EH (cell line): ENCODE data around the gene PEPD.

Experiments used
- DNase-seq: peaks from one replicate; pipeline ENCODE4 v3.0.0-alpha.2; 2015; ENCODE audit warnings: low read depth

PEPD gene

GRCh38 chr19:33381101-33381500, 140.5 kb downstream of the PEPD start:
- no peak for DNase-seq

- no peak for DNase-seq
Measured at GRCh38 chr19:33379151-33379829, 142.3 kb downstream of the PEPD start.

DNA sequence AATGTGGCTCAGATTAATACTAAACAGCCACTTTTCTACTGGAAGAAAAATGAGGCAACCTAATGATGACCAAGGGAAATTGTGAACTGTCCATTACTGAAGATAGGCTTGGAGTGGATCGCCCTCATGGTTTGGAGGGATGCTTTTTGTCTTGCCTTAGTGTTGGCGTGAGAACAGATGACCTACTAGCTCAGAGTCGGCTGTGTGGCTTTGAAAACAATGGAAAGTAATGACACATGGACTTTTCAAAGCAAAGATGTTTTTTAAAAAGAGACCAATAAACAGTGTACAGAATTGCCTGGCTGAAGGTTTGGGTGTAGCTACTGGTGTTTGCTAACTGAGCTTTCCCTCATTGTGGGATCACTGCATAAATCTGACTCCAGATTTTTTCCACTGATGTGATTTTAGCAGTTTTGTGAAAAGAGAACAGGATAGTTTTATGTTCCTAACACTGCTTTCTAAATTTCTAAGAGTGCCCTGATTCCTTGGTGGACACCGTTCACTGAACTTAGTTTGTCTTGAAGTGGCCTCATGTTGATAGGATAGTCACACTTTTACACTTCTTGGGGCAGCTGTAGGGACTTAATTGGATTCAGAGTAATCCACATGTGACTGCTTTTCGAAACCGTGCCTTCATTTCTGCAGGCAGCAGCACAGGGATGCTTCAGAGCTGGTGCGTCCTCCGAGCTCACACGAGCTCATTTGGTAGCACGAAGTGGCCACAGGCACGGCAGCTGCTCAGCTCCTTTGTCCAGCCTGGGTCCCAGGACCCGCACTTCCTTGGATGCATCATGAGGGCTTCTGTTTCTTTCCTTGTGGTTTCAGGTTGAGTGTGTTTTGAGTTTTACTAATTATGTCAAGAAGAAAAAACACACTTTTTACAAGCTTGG, 143.8 kb downstream of the PEPD start:
- DNase-seq, result peak; percentile 28

- DNase-seq, result no peak
Measured at GRCh38 chr19:33376941-33377557, 144.5 kb downstream of the PEPD start.

DNA sequence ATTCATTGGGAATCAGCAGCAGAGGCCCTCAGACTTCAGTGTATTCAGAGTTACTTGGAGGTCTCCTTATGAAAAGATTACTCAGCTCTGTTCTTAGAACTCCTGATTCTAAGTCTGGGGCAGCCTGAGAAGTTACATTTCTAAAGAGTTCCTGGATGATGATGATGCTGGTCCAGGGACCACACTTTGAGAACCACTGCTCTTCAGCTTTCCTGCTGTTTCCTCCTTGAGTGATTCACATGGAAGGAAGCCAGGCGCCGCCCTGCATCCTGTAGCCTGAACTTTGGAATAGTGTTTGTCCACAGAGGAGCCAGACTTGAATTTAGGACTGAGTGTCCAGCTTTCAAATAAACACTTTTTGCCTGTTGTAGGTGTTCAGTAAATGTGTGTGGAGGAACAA, 145.2 kb downstream of the PEPD start:
- peak; percentile 94 for DNase-seq

GRCh38 chr19:33375837-33376159, 145.8 kb downstream of the PEPD start:
- DNase-seq, result peak; percentile 49

DNA sequence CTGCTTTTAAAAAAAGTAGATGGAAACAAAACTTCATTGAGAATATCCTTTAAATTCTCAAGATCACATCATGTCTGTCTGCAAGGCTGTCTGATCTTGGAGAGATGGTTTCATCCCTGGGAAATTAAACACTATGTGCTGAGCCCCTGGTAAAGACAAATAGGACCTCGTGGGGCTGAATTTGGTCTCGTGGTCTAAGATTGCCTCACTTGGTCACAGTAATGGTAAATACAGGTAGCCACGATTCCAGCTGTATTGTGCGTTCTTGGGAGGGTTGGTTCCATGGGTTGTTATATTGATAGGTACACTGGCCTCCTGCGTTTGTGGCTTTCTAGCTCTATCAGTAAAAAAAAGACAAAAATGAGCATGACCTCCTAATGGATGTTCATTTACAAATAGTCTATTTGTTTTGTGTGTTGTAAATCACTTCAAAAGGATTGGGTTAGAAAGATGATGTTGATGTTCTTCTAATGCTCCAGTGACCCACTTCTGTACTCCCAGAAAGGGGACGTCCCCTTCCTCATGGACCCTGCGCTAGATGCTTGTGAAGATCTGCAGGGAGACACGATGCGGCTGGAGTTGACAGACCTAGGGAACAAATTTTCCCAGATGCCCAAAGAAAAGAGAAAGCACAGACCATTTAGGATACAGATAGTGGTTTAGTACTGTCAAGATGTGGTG, 146.3 kb downstream of the PEPD start:
- DNase-seq, result no peak

DNA sequence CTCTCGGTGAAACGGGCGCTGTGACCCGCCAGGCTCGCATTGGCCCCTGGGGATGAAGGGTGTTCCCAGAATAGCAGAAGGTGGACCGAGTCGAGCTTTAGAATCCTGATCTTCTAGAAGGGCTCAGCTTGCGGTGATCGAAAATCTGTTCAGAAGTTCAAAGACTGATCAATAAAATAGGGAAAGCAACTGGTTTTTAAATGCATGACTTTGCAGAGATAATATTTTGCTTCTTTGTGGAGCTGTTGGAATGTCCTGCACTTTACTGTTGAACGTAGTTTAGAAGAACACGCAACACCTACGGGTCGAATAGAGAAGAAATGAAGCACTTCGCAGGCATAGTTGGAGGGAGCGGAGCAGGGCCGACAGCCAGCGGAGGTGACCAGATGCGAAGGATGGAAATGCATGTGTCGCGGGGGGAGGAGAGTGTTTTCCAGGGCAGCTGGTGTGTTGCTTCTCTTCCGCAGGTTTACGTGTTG, 147.3 kb downstream of the PEPD start:
- DNase-seq, result peak; percentile 48

DNA sequence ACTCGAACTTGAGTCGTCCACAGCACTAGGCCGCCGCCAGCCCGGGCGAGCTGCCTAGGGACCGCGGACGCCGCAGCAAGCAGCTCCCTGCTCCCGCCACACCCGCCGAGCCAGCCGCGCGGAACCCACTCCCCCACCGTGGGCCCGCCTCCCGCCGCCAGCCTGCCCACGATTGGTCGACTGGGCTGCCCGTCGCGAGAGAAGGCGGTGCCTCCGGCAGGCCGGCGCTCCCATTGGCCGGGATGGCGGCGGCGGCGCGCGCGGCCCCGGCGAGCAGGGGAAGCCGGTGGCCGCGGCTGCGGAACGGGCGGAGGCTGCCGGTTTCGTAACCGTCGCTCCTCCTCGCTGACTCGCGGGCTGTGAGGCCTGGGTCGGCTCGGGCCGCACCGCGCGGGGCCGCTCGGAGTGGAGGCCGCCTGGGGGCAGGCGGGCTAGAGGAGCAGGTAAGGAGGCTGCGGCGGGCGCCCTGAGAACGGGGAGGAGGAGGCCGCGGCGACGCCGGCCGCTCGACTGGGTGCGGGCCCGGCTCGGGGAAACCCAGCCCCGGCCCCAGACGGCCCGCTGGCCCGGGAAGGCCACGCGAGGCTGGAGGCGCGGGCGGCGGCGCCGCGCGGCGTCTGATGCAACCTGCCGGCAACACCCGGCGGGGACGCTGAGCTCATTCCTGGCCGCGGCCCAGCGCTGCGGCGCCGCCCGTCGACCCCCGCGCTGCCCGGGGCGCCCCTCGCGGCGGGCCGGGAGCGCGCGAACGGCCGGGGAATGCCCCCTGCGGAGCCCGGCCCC, 147.9 kb downstream of the PEPD start, which contains the start of gene CEBPG:
Gene CEBPG, plus strand, starts transcription at position 257 of the 783 bp plus-strand sequence. CDS start 5,531 bp downstream, outside the sequence.
- DNase-seq, result peak; percentile 88

DNA sequence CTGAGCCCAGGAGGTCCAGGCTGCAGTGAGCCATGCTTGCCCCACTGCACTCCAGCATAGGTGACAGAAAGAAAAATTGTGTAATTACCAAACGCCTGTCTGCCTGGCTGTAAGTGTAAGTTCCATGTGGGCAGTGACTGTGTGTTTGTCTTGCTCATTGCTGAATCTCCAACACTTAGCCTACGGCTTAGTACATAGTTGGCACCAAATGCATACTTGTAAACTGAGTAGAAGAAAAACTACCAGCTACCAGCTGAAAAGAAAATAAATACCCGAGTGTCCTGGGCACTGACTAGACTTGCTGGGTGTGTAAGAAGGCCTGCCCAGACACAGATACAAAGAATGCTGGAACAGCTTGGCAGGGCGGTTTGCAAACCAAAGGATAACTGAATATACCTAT, 150.8 kb downstream of the PEPD start:
- DNase-seq, result no peak

DNA sequence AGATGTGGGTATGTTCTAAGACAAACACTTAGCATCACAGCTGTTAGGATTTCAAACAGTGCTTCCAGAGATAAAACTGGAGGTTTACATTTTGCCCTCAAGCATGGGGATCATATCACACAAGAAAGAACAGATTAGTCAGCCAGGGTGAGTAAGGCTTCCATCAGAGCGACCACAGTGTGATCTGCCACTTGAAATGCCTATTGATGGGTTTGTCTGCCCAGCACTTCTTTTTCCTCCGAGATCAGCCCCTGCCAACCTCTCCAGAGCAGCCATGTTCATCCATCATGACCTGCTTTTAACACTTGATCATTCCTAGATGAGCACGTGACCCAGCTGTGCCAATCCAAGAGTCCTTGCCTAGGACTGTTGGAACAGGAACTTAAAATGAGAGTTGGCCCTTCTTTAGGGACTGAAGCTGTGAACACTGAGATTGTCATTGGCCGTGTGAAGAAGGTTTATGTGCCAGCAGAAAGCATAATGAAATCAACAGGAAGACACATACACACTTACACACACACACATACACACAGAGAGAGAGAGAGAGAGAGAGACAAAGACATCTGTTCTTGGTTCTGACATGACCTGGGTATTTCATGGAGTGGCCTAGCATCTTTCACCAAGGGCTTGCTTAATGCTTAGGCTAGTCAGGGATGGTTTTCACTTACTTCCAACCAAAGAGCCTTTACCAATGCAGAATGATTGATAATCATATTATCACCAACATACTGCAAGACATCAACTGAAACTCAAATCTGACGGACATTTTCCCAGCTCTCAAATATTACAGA, 153.3 kb downstream of the PEPD start:
- DNase-seq, result peak; percentile 57

DNA sequence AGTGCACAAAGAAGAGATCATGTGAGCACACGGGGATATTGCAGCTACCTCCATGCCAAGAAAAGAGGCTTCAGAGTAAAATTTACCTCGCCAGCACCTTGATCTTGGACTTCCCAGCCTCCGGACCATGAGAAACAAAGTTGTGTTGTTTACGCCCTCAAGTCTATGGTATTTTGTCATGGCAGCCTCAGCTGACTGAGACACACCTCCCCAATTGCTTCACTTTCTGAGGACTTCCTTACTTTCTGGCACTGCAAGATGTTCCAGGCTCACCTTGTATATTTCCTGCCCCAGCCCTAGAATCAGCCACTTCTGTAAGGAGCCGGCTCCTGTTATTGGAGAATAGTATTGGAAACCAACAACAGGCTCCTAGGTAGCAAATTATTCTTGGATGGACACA, 154.7 kb downstream of the PEPD start:
- no peak for DNase-seq

- DNase-seq, result no peak
Measured at GRCh38 chr19:33366127-33366526, 155.5 kb downstream of the PEPD start.

- no peak for DNase-seq
Measured at GRCh38 chr19:33365691-33366090, 155.9 kb downstream of the PEPD start.

GRCh38 chr19:33363476-33363875, 158.1 kb downstream of the PEPD start:
- no peak for DNase-seq

GRCh38 chr19:33362508-33363228, 158.9 kb downstream of the PEPD start:
- DNase-seq, result no peak

DNA sequence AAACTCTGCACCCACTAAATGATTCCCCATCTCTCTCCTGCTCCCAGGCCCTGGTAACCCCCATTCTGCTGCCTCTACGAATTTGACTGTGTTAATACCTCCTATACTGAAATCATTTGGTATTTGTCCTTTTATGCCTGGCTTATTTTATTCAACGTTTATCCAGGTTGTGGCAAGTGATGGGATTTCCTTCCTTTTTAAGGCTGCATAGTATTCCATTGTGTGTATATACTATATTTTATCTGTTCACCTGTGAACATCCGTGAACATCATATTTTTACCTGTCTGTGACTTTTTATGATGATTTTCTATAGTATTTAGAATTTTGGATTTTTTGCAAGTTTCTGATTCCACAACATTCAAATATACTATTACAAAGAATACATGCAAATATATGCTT, 162.0 kb downstream of the PEPD start:
- DNase-seq, result no peak

DNA sequence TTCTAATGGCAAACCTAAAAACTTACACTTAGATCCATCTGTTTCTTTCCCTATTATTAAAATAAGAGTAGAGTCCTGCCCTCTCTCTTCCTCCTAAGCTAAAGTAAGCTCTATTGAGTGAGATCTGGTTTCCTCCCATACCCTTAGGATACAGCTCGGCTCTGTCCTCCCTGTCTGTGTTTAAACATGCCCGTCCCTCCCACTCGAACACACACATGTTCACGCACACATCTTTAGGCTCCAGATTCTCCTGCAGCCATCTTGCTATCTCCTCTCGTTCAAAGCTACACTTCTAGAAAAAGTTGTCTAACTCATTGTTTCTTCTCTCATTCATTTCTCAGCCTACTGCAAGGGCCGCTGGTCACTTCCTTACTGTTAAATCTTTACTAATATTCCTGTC, 163.2 kb downstream of the PEPD start:
- DNase-seq, result no peak

DNA sequence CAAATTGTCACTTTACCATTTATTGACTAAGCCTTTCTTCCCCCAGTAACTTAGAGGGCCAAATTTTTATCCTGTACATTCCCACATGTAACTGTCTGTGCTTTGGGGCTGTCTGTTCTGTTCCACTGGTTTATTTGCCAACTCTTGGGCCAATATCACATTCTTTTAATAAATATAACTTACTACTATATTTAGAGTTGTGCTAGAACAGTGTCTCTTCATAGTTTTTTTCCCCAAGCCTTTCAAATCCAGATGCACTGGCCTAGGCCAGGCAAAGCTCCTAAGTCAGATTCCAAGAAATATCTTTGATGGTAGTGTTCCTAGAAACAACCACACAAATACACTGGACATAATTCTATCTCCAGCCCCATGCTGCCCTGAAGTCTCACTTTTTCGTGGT, 164.0 kb downstream of the PEPD start:
- DNase-seq, result no peak

GRCh38 chr19:33355535-33355934, 166.1 kb downstream of the PEPD start:
- no peak for DNase-seq
